ENCODE measurements around the gene CERS3.

GRCh38 chr15:100570735-100571313 is 42.1 kb upstream of the CERS3 start:
- TF ChIP-seq EZH2 (IDR thresholded peaks at IDR 0.05) (no peak), POLR2AphosphoS5 (IDR thresholded peaks at IDR 0.05; ENCODE audit: borderline replicate concordance, low read depth, low read length) (no peak)
